Body of pancreas (tissue), 4 donors: ENCODE measurements around the gene KRT36. TPM values are rescaled to one million over a fixed set of nuclear protein-coding genes. Genes with fewer than 3 reads are reported as not detected.

ENCODE experiments used
- ATAC-seq: fragments of 150-250 bp; one replicate; pipeline ENCODE4 v1.9.1; 2016
- DNase-seq, 4 donors: peaks; one replicate each; pipeline ENCODE4 v3.0.0-alpha.2; 2019
- H3K27ac ChIP-seq, 4 donors: fragments of 200-600 bp; sonication (generic); 1 replicate in 3 of 4; 2 replicates in 1 of 4; pipeline versions ENCODE4 v1.5.1 to v1.6.1; 2016 to 2019; ENCODE audit warnings: mild to moderate bottlenecking in 1 of 4, mixed read lengths in 1 of 4, moderate library complexity in 1 of 4
- H3K27me3 ChIP-seq, 2 donors: fragments of 200-600 bp; sonication (generic); one replicate each; pipeline ENCODE4 v1.6.0; 2016; ENCODE audit warnings: mild to moderate bottlenecking in 1 of 2
- H3K36me3 ChIP-seq, 2 donors: fragments of 200-600 bp; sonication (generic); replicated peaks in 1 of 2; 2 replicates each; pipeline ENCODE4 v1.5.1; 2016; ENCODE audit warnings: low read depth in 2 of 2; ENCODE audit not compliant: insufficient read depth in 1 of 2
- H3K4me1 ChIP-seq: fragments of 200-600 bp; sonication (generic); one replicate; pipeline ENCODE4 v1.6.0; 2016
- H3K4me3 ChIP-seq, 2 donors: fragments of 200-600 bp; sonication (generic); 1 replicate in 1 of 2; 2 replicates in 1 of 2; pipeline ENCODE4 v1.5.1; 2016 to 2019
- H3K9me3 ChIP-seq, 3 donors: fragments of 200-600 bp; sonication (generic); 1 replicate in 2 of 3; 2 replicates in 1 of 3; pipeline ENCODE4 v1.5.1; 2016
- POLR2A ChIP-seq, 3 donors: fragments of 450-650 bp; IDR thresholded peaks; one replicate each; pipeline ENCODE4 v1.6.1; 2016; ENCODE audit warnings: antibody characterized with exemption in 3 of 3, mild to moderate bottlenecking in 2 of 3
- WGBS, 2 donors: methylation state at CpG; one replicate each; pipeline ENCODE4 v1.1.5; 2017; 5-methylcytosine and 5-hydroxymethylcytosine counted together
- intact Hi-C: fragments of 100-400 bp; cut with DNase I; formaldehyde crosslinking; loops from one replicate; pipeline ENCODE4 v1.15.1; 2023
- total RNA-seq, 2 donors: library from RNA; depleted of rRNA; stranded (reverse); fragments of >200 nt; gene quantifications; one replicate each; pipeline ENCODE4 v1.1.0, GENCODE V29; 2016
- TF ChIP-seq, protein P1 (sequence below), 7 experiments: fragments of 450-650 bp in 4 of 7; fragments of 200-600 bp in 3 of 7; sonication (generic) in 3 of 7; IDR thresholded peaks; one replicate each; pipeline ENCODE4 v1.5.1; 2016 to 2019; ENCODE audit warnings: antibody characterized with exemption in 7 of 7

KRT36 gene
- total RNA-seq, 2 donors from 2014 or later, result not detected

DNA sequence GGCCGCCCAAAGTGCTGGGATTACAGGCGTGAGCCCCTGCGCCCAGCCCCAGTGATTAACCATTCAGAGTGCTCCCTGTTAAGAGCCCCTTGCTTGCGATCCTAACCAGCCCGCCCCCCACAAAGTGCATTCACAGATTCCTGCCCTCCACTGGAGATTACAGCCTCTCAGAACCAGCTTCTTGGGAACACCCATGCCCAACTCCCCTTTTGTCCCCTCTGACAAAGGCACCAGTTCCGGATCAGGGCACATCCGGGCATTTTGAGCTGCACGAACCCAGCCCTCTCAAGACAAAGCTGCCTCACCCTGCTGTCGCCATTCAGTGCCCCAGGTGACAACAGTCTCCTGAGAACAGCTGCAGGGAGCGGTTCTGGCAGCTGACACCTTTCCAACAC, 39.2 kb upstream of the KRT36 start:
- intact Hi-C loops, result no loop called here
- Histone ChIP-seq H3K36me3 (no peaks in the 10 kb centered on the region), H3K27ac (peak overlapping the region in 1 of 4 donors; percentile 85), H3K4me3 (no peak overlapping the region), H3K9me3 (no peaks in the 10 kb centered on the region), H3K27me3 (peaks cover 0 to 10% of the 10 kb centered on the region in 2 donors), H3K4me1 (peaks cover 22% of the 10 kb centered on the region)
- ATAC-seq, result no peak
- no peak for DNase-seq
- TF ChIP-seq POLR2A (IDR thresholded peaks at IDR 0.05), result no peak
- TF ChIP-seq, protein P1, sequence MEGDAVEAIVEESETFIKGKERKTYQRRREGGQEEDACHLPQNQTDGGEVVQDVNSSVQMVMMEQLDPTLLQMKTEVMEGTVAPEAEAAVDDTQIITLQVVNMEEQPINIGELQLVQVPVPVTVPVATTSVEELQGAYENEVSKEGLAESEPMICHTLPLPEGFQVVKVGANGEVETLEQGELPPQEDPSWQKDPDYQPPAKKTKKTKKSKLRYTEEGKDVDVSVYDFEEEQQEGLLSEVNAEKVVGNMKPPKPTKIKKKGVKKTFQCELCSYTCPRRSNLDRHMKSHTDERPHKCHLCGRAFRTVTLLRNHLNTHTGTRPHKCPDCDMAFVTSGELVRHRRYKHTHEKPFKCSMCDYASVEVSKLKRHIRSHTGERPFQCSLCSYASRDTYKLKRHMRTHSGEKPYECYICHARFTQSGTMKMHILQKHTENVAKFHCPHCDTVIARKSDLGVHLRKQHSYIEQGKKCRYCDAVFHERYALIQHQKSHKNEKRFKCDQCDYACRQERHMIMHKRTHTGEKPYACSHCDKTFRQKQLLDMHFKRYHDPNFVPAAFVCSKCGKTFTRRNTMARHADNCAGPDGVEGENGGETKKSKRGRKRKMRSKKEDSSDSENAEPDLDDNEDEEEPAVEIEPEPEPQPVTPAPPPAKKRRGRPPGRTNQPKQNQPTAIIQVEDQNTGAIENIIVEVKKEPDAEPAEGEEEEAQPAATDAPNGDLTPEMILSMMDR (IDR thresholded peaks at IDR 0.05), result no peak
- WGBS, 2 donors, result 71 to 100% methylated on average over 1 to 10 of the region's 10 CpGs

DNA sequence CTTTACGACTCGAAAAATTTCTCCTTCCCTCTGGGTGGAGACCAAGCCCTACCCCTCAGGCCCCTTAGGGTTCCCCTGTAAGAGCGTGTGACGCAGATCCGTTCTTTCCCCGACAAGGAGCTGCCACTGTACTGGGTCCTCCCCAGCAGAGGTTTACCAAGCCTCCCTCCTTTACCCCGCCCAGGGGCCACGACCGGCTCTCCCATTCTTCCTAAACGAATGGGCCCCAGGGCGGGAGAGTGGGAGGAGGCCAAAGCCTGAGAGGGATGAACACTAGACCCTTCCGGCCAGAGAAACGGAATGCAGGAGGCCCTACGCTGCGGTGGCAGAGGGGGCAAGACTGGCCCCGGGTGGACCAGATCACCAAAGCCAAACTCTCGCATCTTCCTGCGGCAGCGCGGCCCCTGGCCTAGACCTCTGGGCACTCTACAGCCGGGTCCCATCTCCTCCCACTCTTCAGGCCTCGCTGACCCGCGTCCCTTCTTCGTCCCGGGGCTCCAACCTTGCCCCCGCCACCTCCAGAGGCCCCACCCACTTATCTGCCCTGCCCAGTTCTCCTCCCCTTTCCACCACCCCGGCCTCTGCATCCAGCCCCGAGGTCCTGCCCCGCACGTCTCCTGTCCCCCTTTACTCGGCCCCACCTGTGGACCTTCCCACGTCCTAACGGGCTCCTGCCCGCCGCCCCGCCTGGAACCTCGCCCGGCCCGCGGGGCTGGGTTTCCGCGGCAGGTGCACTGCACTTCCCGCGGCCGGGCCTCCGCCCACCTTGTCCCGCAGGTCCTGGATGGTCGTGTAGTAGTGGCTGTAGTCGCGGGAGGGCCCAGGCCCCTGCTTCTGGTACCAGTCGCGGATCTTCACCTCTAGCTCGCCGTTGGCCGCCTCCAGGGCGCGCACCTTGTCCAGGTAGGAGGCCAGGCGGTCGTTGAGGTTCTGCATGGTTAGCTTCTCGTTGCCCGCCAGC, 37.6 kb upstream of the KRT36 start:
- H3K4me1 ChIP-seq, result peaks cover 25% of the 10 kb centered on the region
- WGBS, 2 donors, result 17 to 24% methylated on average over 36 to 47 of the region's 62 CpGs
- H3K27me3 ChIP-seq, result peaks cover 0 to 10% of the 10 kb centered on the region in 2 donors

DNA sequence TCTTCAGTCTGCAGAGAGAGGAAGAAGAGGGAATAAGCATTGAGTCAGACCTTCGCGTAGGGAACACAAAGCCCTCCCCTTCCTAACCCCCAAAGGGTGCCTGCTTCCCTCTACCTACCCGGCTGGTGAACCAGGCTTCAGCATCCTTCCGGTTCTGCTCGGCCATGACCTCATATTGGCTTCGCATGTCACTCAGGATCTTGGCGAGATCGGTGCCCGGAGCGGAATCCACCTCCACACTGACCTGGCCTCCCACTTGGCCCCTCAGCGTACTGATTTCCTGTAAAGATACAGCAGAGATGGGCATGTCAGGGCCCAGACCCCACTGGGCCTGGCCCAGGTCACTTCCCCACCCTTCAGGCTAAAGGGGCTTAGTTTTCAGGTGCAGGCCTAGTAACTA, 34.6 kb upstream of the KRT36 start:
- Histone ChIP-seq H3K36me3 (no peaks in the 10 kb centered on the region), H3K4me1 (peaks cover 44% of the 10 kb centered on the region), H3K9me3 (no peaks in the 10 kb centered on the region), H3K4me3 (no peak overlapping the region), H3K27ac (no peak overlapping the region), H3K27me3 (peaks cover 0 to 10% of the 10 kb centered on the region in 2 donors)
- no peak for ATAC-seq
- DNase-seq, result no peak
- intact Hi-C loops, result no loop called here
- WGBS, 2 donors, result 82 to 88% methylated on average over 11 of the region's 11 CpGs
- TF ChIP-seq, protein P1 (IDR thresholded peaks at IDR 0.05), result no peak
- no peak for TF ChIP-seq POLR2A (IDR thresholded peaks at IDR 0.05)

More for the DNA sequence above, 37.6 kb upstream of the KRT36 start:
- ATAC-seq (peak; percentile 41), DNase-seq (peak; percentile 29 to 44 (median 38))
- no peak for TF ChIP-seq POLR2A (IDR thresholded peaks at IDR 0.05)
- TF ChIP-seq, protein P1 (IDR thresholded peaks at IDR 0.05), result no peak
- Histone ChIP-seq H3K36me3 (no peaks in the 10 kb centered on the region), H3K27ac (peak overlapping the region; percentile 17 to 85 (median 76)), H3K4me3 (peak overlapping the region in 1 of 2 donors; percentile 8), H3K9me3 (no peaks in the 10 kb centered on the region)
- intact Hi-C loops, result no loop called here

DNA sequence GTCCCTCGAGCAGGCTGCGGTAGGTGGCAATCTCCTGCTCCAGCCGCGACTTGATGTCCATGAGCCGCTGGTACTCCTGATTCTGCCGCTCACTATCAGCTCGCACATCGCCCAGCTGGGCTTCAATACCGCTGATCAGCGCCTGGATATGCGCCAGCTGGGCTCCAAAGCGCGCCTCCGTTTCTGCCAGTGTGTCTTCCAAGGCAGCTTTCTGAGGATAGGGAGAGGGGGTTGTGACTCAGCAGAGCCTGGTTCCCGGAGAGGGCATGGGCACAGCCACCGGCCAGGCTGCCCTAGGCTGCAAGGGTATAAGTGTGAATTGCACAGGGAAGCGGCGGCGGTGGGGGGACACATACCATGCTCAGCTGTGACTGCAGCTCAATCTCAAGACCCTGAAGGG, 34.1 kb upstream of the KRT36 start:
- no peaks in the 10 kb centered on the region for H3K9me3 ChIP-seq
- ATAC-seq (no peak), DNase-seq (no peak)
- TF ChIP-seq POLR2A (IDR thresholded peaks at IDR 0.05), result no peak
- TF ChIP-seq, protein P1 (IDR thresholded peaks at IDR 0.05), result no peak
- H3K4me3 ChIP-seq, result no peak overlapping the region
- 78 to 100% methylated on average over 2 to 19 of the region's 19 CpGs for WGBS, 2 donors
- H3K27ac ChIP-seq, result no peak overlapping the region
- intact Hi-C loops, result no loop called here
- H3K27me3 ChIP-seq, result peaks cover 0 to 10% of the 10 kb centered on the region in 2 donors
- peaks cover 44% of the 10 kb centered on the region for H3K4me1 ChIP-seq
- no peaks in the 10 kb centered on the region for H3K36me3 ChIP-seq
